ENCODE data around the gene SHROOM2.

Gene SHROOM2

DNA sequence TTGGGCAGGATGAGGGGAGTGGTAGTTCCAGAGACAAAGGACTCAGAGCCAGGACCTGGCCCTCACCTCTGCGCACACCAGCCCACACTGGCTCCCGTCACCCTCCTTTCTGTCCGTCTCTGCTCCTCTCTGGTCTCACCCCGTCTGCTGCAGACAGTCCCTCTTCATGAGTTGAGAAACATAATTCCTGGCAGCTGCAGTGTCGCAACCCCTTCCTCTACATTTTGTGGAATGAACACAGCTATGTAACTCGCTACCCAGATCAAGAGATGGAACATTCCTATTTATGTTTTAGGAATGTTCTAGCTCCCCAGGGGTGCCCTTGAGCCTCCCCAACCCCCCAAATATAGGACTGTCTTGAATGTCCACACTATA is 59.3 kb downstream of the SHROOM2 start:
- no peak for DNase-seq (ENCODE audit: low read depth)
- H3K4me3 ChIP-seq (ENCODE audit: low read depth, low read length), result no peak overlapping the region
- TF ChIP-seq, protein P1, sequence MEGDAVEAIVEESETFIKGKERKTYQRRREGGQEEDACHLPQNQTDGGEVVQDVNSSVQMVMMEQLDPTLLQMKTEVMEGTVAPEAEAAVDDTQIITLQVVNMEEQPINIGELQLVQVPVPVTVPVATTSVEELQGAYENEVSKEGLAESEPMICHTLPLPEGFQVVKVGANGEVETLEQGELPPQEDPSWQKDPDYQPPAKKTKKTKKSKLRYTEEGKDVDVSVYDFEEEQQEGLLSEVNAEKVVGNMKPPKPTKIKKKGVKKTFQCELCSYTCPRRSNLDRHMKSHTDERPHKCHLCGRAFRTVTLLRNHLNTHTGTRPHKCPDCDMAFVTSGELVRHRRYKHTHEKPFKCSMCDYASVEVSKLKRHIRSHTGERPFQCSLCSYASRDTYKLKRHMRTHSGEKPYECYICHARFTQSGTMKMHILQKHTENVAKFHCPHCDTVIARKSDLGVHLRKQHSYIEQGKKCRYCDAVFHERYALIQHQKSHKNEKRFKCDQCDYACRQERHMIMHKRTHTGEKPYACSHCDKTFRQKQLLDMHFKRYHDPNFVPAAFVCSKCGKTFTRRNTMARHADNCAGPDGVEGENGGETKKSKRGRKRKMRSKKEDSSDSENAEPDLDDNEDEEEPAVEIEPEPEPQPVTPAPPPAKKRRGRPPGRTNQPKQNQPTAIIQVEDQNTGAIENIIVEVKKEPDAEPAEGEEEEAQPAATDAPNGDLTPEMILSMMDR (IDR thresholded peaks at IDR 0.05; ENCODE audit: insufficient read depth, low read depth, low read length, missing control alignments), result no peak

DNA sequence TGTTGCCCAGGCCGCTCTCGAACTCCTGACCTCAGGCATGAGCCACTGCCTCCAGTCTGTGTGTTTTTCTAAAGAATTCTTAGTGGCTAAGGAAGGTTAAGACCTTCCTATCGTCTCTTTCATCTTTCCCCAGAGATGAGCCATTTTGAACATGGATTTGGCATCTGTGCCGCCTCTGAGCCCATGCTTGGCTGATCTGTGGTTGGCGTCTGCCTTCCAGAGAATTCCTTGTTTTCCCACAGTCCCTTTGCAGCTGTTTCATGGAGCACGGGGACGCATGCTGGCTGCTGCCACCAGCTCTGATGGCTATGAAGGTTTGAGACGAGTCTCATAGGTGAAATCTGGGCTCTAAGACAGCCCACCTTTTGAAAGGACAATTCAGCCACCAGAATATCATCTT is 60.4 kb downstream of the SHROOM2 start:
- no peak for DNase-seq (ENCODE audit: low read depth)
- TF ChIP-seq, protein P1 (IDR thresholded peaks at IDR 0.05; ENCODE audit: insufficient read depth, low read depth, low read length, missing control alignments), result no peak
- H3K4me3 ChIP-seq (ENCODE audit: low read depth, low read length), result no peak overlapping the region

DNA sequence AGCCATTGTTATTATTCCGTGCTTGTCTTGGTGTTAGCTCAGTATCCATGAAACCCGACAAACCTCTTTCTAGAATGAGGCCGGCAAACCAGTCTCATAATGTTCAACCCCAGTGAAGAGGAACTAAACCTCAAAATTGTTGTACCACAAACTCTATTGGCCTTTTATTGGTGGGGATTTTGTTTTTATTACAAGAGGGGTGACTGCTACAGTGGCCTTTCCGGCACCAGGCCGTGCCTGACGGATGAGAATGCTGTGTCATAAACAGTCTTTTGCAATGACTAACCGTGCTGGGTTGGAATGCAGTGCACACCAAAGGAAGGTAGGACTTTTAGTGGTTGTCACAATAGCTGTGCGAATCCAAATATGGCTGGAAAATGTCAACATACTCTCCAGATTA is 60.8 kb downstream of the SHROOM2 start:
- H3K4me3 ChIP-seq (ENCODE audit: low read depth, low read length), result no peak overlapping the region
- DNase-seq (ENCODE audit: low read depth), result no peak
- TF ChIP-seq, protein P1 (IDR thresholded peaks at IDR 0.05; ENCODE audit: insufficient read depth, low read depth, low read length, missing control alignments), result no peak

DNA sequence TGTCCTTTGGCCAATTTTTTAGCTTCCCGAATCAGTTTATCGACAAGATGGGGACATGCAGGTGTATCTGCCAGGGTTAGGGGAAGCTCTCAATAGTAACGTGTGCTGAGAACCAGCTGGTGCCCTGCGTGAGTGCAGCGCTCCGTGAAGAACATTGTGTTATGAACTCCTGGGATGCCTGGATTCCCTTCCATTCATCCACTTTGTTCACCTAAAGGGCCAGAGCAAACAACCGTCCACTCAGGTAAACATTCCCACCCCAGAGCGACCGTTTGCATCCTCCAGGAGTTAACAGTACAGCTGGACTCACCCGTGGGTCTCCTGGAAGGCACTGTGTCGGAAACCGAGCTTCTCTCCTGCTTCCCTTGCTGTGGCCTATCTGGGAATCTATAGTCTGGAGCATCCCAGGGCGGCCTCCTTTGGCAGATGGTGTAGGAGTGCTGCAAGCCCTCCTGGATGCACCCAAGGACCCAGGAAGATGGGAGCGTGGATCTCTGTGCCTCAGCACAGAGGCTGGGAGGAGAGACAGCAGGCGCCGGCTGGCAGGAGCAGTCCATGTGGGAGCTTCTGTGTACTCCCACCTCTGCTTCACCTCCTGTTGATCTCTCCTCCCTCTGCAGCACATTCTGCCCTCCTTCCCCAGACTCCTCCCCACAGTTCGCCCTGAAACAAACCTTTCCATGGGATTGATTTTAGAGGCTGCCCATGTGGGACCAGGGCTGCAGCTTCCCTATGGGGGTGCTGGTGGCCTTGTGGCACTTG is 62.7 kb downstream of the SHROOM2 start:
- TF ChIP-seq, protein P1 (IDR thresholded peaks at IDR 0.05; ENCODE audit: insufficient read depth, low read depth, low read length, missing control alignments), result no peak
- no peak for DNase-seq (ENCODE audit: low read depth)

DNA sequence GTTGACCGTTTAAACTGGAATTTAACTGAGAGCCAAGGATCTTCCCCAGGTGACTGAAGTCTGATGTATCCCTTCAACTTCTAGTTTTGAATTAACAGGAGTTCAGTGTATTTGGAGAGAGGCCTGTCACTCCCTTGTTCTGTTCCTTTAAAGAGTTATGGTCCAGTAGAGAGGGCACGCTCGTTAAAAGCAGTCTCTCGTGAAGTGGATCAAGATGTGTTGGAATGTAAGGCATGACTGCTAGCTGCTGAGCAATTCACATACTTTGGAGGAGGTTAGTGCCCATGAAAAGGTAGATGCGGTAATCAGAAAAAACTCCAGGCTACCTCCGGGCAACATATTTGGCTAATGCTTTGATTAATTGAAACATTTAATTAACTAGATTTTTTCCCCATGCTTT is 65.7 kb downstream of the SHROOM2 start:
- DNase-seq (ENCODE audit: low read depth), result no peak
- no peak overlapping the region for H3K4me3 ChIP-seq (ENCODE audit: low read depth, low read length)
- TF ChIP-seq, protein P1 (IDR thresholded peaks at IDR 0.05; ENCODE audit: insufficient read depth, low read depth, low read length, missing control alignments), result no peak

More for the DNA sequence above, 62.7 kb downstream of the SHROOM2 start:
- no peak overlapping the region for H3K4me3 ChIP-seq (ENCODE audit: low read depth, low read length)

DNA sequence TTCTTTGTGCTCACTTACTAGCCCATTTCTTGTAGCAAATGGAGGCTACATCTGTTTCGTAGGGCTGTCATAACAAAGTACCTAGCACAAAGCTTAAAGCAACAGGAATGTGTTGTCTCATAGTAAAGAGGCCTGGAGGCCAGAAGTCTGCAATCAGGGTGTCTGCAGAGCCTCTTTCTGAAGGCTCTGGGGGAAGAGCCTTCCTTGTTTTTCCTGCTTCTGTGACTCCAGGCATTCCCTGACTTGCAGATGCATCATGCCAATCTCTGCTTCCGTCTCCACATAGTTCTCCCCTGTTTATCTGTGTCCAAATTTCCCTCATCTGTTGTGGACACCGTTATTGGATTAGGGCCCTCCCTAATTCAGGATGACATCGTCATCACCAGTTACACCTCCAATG is 67.1 kb downstream of the SHROOM2 start:
- no peak for DNase-seq (ENCODE audit: low read depth)
- H3K4me3 ChIP-seq (ENCODE audit: low read depth, low read length), result no peak overlapping the region
- TF ChIP-seq, protein P1 (IDR thresholded peaks at IDR 0.05; ENCODE audit: insufficient read depth, low read depth, low read length, missing control alignments), result no peak
